ENCODE data around the gene NDUFA11.
"Not testable (repeated sequence)": the region's sequence is repeated elsewhere in the genome, so short reads cannot be mapped to it uniquely, and the experiment has no call there.

Gene NDUFA11

GRCh38 chr19:5882421-5882968, 21.1 kb downstream of the NDUFA11 start:
- DNase-seq (ENCODE audit: low spot score), result no peak
- no peak for TF ChIP-seq CTCF (IDR thresholded peaks at IDR 0.05; ENCODE audit: extremely low read depth, missing control alignments)

GRCh38 chr19:5881543-5882299, 21.9 kb downstream of the NDUFA11 start:
- no peak for DNase-seq (ENCODE audit: low spot score)
- TF ChIP-seq CTCF (IDR thresholded peaks at IDR 0.05; ENCODE audit: extremely low read depth, missing control alignments), result no peak

GRCh38 chr19:5880604-5881078, 22.9 kb downstream of the NDUFA11 start:
- no peak for TF ChIP-seq CTCF (IDR thresholded peaks at IDR 0.05; ENCODE audit: extremely low read depth, missing control alignments)
- DNase-seq (ENCODE audit: low spot score), result no peak

- TF ChIP-seq CTCF (IDR thresholded peaks at IDR 0.05; ENCODE audit: extremely low read depth, missing control alignments), result no peak
- no peak for DNase-seq (ENCODE audit: low spot score)
These were observed 23.4 kb downstream of the NDUFA11 start for GRCh38 chr19:5880196-5880595.

GRCh38 chr19:5877882-5878281, 25.7 kb downstream of the NDUFA11 start:
- TF ChIP-seq CTCF (IDR thresholded peaks at IDR 0.05; ENCODE audit: extremely low read depth, missing control alignments), result no peak
- DNase-seq (ENCODE audit: low spot score), result no peak

GRCh38 chr19:5877427-5877826, 26.2 kb downstream of the NDUFA11 start:
- no peak for TF ChIP-seq CTCF (IDR thresholded peaks at IDR 0.05; ENCODE audit: extremely low read depth, missing control alignments)
- no peak for DNase-seq (ENCODE audit: low spot score)

GRCh38 chr19:5874496-5874895, 29.1 kb downstream of the NDUFA11 start:
- not testable (repeated sequence) for DNase-seq (ENCODE audit: low spot score)

Data from GM20000 (cell line).